HG03039 (cell line): ENCODE data around the gene CFAP46.

Source experiments
- ATAC-seq: cut with Tn5 transposase; IDR thresholded peaks from one replicate; pipeline ENCODE4 v1.9.1; 2021; ENCODE audit warnings: mild to moderate bottlenecking, moderate library complexity; ENCODE audit not compliant: unreplicated experiment

CFAP46 gene

GRCh38 chr10:132866601-132867381 lies 75.6 kb downstream of the CFAP46 start:
- ATAC-seq, result no peak

- no peak for ATAC-seq
Measured at GRCh38 chr10:132865851-132866600, 76.3 kb downstream of the CFAP46 start.

DNA sequence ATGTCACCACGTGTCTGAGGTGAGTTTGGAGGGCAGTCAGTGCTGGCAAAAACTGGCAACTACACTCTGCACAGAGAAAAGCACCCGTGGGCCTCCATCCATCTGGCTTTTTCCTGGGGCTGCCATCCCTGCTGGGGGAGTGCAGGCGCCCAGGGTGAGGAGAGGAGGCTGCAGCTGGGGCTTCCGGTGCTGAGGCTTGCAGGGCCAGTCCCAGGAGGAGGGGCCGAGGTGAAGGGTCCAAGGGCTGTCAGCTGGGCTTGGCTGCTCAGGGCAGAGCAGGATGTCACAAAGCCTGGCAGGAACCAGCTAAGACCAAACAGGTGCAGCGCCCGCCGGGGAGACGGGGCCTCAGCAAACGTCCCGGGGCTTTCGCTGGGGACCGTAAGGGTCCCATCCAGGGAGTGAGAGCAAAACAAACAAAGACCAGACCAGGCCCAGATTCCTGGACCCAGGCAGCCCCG lies 77.2 kb downstream of the CFAP46 start:
- ATAC-seq, result no peak

- ATAC-seq, result no peak
Measured at GRCh38 chr10:132862485-132863420, 79.6 kb downstream of the CFAP46 start.

- no peak for ATAC-seq
Measured at GRCh38 chr10:132861884-132862461, 80.4 kb downstream of the CFAP46 start.

- ATAC-seq, result no peak
Measured at GRCh38 chr10:132861116-132861691, 81.2 kb downstream of the CFAP46 start.

DNA sequence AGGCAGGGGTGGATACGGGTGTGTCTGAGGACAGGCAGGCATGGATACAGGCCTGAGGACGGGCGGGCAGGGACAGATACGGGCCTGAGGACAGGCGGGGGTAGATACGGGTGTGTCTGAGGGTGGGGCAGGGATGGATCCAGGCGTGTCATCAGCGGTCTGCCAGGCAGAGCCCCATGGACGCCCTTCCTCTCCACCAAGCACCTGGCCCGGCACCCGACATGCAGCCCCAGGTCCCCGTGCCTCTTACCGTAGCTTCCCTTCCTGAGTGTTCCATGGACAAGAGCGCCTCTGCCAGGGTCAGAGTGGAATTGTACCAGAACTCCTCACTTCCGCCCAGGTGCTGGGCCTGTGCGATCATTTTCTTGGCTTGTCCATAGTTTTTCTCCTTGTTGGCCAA lies 81.8 kb downstream of the CFAP46 start:
- ATAC-seq, result no peak

DNA sequence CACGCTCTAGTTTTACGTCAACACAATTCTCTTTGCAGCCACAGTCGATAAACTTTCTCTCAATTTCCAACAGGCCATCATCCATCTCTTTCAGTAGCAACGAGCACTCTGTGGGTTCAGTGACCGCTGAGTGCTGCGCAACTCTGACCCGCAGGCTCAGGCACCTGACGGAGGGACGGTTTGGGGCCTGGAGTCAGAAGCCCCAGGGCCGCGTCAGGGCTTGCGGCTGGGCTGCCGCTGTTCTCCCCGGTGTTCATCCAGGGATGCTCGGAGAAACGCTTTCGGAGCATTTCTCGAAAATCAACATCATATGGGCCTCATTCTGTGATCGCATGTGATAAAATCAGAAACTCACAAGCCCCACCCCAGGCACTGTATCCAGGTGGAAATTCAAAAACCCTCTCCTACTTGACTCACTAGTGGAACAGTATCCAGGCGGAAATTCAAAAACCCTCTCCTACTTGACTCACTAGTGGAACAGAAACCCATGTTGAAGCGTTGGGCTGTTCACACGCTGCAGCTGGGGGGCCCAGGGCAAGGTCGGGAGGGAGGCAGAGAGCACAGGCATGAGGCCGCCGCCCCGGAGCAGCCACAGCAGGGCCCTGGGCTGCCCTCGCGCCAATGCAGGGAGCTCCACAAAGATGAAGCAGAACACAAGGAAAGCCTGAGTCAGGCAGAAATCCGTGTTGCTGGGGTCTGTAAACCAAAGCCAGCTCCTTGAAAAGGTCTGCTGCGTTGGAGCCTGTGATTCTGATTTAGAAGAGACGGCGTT lies 83.1 kb downstream of the CFAP46 start:
- ATAC-seq, result no peak

GRCh38 chr10:132858121-132859081 lies 84.0 kb downstream of the CFAP46 start:
- no peak for ATAC-seq

DNA sequence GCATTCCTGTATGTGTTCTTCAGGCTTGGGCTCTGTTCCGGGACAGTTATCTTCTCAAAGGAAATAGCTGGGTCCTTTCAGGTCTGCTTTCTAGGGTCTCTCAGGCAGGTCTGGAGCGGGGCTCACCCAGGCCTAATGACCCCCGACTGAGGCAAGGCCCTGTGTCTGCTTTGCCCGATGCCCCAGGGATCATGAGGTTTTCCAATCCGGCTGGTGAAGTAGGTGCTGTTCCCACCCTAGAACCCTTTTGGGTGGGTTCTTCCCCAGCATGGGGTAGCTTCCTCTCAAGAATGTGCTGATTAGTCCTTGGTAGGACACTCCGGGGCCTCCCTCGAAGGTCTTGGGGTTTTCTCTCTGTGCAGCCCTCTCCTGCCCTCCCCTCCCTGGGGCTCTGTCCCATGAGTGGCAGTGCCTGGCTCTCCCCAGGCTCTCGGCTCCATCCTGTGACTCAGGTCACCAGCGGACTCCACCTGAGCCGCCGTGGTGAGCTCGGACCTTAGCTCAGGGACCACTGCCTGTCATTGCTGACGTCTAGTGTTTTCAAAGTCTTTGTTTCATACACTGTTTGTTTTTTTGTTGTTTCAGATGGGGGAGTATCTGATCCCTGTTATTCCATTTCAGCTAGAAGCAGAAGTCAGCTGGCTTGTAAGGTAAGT lies 85.4 kb downstream of the CFAP46 start:
- ATAC-seq, result no peak

- ATAC-seq, result no peak
Measured at GRCh38 chr10:132855889-132856288, 86.5 kb downstream of the CFAP46 start.

- no peak for ATAC-seq
Measured at GRCh38 chr10:132851451-132851850, 90.9 kb downstream of the CFAP46 start.

- no peak for ATAC-seq
Measured at GRCh38 chr10:132850896-132851295, 91.5 kb downstream of the CFAP46 start.

GRCh38 chr10:132850246-132850645 lies 92.1 kb downstream of the CFAP46 start:
- ATAC-seq, result no peak

GRCh38 chr10:132849546-132850031 lies 92.8 kb downstream of the CFAP46 start:
- no peak for ATAC-seq

- ATAC-seq, result no peak
Measured at GRCh38 chr10:132848951-132849545, 93.3 kb downstream of the CFAP46 start.

GRCh38 chr10:132848291-132848701 lies 94.1 kb downstream of the CFAP46 start:
- no peak for ATAC-seq
